WTC11 (cell line): ENCODE measurements around the gene THSD7B. TPM values are rescaled to one million over a fixed set of nuclear protein-coding genes. Genes with fewer than 3 reads are reported as not detected.

Experiments used
- ATAC-seq: fragments of 200-7000 bp; cut with Tn5 transposase; 2 replicates; pipeline ENCODE4 v1.10.0; 2021; ENCODE audit warnings: mild to moderate bottlenecking, moderate library complexity
- CTCF ChIA-PET: fragments of 300-600 bp; sonication (Branson Sonifier 250); formaldehyde crosslinking; loops from one replicate; lab custom pipeline; 2021; ENCODE audit warnings: antibody characterized with exemption; lab: Charles Lee
- POLR2A ChIA-PET: fragments of 350-600 bp; sonication (Branson Sonifier 250); formaldehyde crosslinking; loops from one replicate; lab custom pipeline; 2021; ENCODE audit warnings: antibody characterized with exemption; lab: Charles Lee
- DNase-seq: peaks from one replicate; pipeline ENCODE4 v3.0.0; 2021; ENCODE audit warnings: low spot score
- H3K27ac Mint-ChIP-seq: 2 replicates; pipeline ENCODE4 v1.8.0; 2021; ENCODE audit warnings: mixed read lengths
- H3K27me3 Mint-ChIP-seq: 2 replicates; pipeline ENCODE4 v1.8.0; 2021; ENCODE audit warnings: low read depth, mild to moderate bottlenecking, moderate library complexity, mixed read lengths
- H3K36me3 Mint-ChIP-seq: 2 replicates; pipeline ENCODE4 v1.8.0; 2021; ENCODE audit warnings: mixed read lengths
- H3K4me1 Mint-ChIP-seq: 2 replicates; pipeline ENCODE4 v1.8.0; 2022; ENCODE audit warnings: mixed read lengths
- H3K4me3 Mint-ChIP-seq: 2 replicates; pipeline ENCODE4 v1.8.0; 2021; ENCODE audit warnings: mild to moderate bottlenecking, moderate library complexity, mixed read lengths
- H3K9me3 Mint-ChIP-seq: 2 replicates; pipeline ENCODE4 v1.8.0; 2021; ENCODE audit warnings: mixed read lengths
- ETV6 ChIP-seq: sonication (generic); formaldehyde crosslinking; IDR thresholded peaks from 2 replicates; pipeline ENCODE4 v1.8.1; 2022; ENCODE audit warnings: mild to moderate bottlenecking, missing genetic modification reagents
- HMGA2 ChIP-seq: fragments of 250-450 bp; sonication (Bioruptor Pico); IDR thresholded peaks from 2 replicates; pipeline ENCODE4 v1.4.0; 2021; ENCODE audit warnings: mild to moderate bottlenecking, moderate library complexity
- JUN ChIP-seq: sonication (generic); formaldehyde crosslinking; IDR thresholded peaks from 2 replicates; pipeline ENCODE4 v1.8.0; 2023; ENCODE audit warnings: mild to moderate bottlenecking, missing genetic modification reagents
- NFYB ChIP-seq: sonication (generic); formaldehyde crosslinking; conservative IDR thresholded peaks from 2 replicates; pipeline ENCODE4 v1.8.0; 2022; ENCODE audit warnings: low read depth, missing genetic modification reagents
- NR1H2 ChIP-seq: sonication (generic); formaldehyde crosslinking; IDR thresholded peaks from 2 replicates; pipeline ENCODE4 v1.9.0; 2021; ENCODE audit warnings: mild to moderate bottlenecking, moderate library complexity, missing genetic modification reagents
- SMAD3 ChIP-seq: sonication (generic); formaldehyde crosslinking; IDR thresholded peaks from 2 replicates; pipeline ENCODE4 v1.8.0; 2022; ENCODE audit warnings: missing genetic modification reagents, mild to moderate bottlenecking, borderline replicate concordance
- SMAD4 ChIP-seq: sonication (generic); formaldehyde crosslinking; IDR thresholded peaks from 2 replicates; pipeline ENCODE4 v1.8.0; 2022; ENCODE audit warnings: mild to moderate bottlenecking, missing genetic modification reagents
- SP1 ChIP-seq: sonication (generic); formaldehyde crosslinking; conservative IDR thresholded peaks from 2 replicates; pipeline ENCODE4 v1.8.1; 2022; ENCODE audit warnings: missing genetic modification reagents
- TEAD1 ChIP-seq: sonication (generic); formaldehyde crosslinking; IDR thresholded peaks from 2 replicates; pipeline ENCODE4 v1.8.0; 2022; ENCODE audit warnings: mild to moderate bottlenecking, missing genetic modification reagents
- total RNA-seq: library from RNA; stranded (reverse); gene quantifications from 3 replicates; pipeline ENCODE4 v1.2.3, GENCODE V29; 2021
- TF ChIP-seq, protein P1 (sequence below): sonication (generic); formaldehyde crosslinking; IDR thresholded peaks from 2 replicates; pipeline ENCODE4 v1.8.0; 2023; ENCODE audit warnings: missing genetic modification reagents, mild to moderate bottlenecking, borderline replicate concordance
- TF ChIP-seq, protein P2 (sequence below): sonication (generic); formaldehyde crosslinking; IDR thresholded peaks from 2 replicates; pipeline ENCODE4 v1.8.1; 2023; ENCODE audit warnings: mild to moderate bottlenecking, moderate library complexity, missing genetic modification reagents
- TF ChIP-seq, protein P3 (sequence below): sonication (generic); formaldehyde crosslinking; IDR thresholded peaks from 2 replicates; pipeline ENCODE4 v1.8.1; 2022; ENCODE audit warnings: low read depth, mild to moderate bottlenecking, moderate library complexity, missing genetic modification reagents, borderline replicate concordance
- TF ChIP-seq, protein P4 (sequence below): fragments of 200-600 bp; IDR thresholded peaks from 2 replicates; pipeline ENCODE4 v1.8.0; 2022; ENCODE audit warnings: antibody characterized with exemption
- TF ChIP-seq, protein P5 (sequence below): sonication (generic); formaldehyde crosslinking; IDR thresholded peaks from 2 replicates; pipeline ENCODE4 v1.8.0; 2022; ENCODE audit warnings: mild to moderate bottlenecking, missing genetic modification reagents
- TF ChIP-seq, protein P6 (sequence below): sonication (generic); formaldehyde crosslinking; IDR thresholded peaks from 2 replicates; pipeline ENCODE4 v1.8.1; 2022; ENCODE audit warnings: missing genetic modification reagents, borderline replicate concordance

The THSD7B gene
- total RNA-seq, 1 experiment from 2014 or later, result 2.9 TPM

DNA sequence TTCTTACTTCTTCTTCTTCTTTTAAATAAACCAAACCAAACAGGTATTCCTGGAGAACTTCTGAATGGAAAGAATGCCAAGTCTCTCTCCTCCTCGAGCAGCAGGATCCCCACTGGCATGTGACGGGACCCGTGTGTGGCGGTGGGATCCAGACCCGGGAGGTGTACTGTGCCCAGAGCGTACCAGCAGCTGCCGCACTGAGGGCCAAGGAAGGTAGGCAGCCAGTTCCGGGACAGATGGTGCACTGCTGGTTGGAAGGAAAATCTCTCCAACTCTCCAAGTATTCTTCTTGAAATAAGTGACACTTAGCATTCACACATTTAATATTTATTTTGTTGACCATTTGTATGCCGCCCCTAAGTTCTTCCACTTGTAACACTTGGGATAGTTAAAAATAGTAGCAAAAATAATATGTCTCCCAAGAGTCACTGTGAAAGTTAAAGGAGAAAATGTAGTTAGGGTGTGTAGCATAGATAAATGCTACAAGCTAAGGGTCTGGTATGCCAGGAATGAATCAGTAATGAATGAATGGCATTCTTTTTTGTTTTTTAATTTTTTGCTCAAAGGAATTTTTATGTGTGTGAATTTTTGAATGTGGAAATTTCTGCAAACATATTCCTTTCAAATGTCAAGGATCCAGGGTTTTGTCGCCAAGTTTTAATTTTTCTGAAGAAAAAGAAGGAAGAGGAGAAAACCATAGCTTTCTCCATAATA is 349.9 kb downstream of the THSD7B start:
- peaks cover 7% of the 10 kb centered on the region for H3K4me1 Mint-ChIP-seq
- POLR2A ChIA-PET, result no interaction called here
- H3K36me3 Mint-ChIP-seq, result no peaks in the 10 kb centered on the region
- no peaks in the 10 kb centered on the region for H3K27me3 Mint-ChIP-seq
- no peak overlapping the region for H3K27ac Mint-ChIP-seq
- no peak; the same call in 1 of the 2 replicates for ATAC-seq
- TF ChIP-seq ETV6 (CRISPR knock-in tag) (no peak), NR1H2 (CRISPR knock-in tag) (no peak), SP1 (no peak), JUN (no peak), HMGA2 (CRISPR knock-in tag) (no peak), SMAD3 (no peak)
- TF ChIP-seq, protein P1, sequence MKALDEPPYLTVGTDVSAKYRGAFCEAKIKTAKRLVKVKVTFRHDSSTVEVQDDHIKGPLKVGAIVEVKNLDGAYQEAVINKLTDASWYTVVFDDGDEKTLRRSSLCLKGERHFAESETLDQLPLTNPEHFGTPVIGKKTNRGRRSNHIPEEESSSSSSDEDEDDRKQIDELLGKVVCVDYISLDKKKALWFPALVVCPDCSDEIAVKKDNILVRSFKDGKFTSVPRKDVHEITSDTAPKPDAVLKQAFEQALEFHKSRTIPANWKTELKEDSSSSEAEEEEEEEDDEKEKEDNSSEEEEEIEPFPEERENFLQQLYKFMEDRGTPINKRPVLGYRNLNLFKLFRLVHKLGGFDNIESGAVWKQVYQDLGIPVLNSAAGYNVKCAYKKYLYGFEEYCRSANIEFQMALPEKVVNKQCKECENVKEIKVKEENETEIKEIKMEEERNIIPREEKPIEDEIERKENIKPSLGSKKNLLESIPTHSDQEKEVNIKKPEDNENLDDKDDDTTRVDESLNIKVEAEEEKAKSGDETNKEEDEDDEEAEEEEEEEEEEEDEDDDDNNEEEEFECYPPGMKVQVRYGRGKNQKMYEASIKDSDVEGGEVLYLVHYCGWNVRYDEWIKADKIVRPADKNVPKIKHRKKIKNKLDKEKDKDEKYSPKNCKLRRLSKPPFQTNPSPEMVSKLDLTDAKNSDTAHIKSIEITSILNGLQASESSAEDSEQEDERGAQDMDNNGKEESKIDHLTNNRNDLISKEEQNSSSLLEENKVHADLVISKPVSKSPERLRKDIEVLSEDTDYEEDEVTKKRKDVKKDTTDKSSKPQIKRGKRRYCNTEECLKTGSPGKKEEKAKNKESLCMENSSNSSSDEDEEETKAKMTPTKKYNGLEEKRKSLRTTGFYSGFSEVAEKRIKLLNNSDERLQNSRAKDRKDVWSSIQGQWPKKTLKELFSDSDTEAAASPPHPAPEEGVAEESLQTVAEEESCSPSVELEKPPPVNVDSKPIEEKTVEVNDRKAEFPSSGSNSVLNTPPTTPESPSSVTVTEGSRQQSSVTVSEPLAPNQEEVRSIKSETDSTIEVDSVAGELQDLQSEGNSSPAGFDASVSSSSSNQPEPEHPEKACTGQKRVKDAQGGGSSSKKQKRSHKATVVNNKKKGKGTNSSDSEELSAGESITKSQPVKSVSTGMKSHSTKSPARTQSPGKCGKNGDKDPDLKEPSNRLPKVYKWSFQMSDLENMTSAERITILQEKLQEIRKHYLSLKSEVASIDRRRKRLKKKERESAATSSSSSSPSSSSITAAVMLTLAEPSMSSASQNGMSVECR (CRISPR knock-in tag), result no peak
- TF ChIP-seq, protein P2, sequence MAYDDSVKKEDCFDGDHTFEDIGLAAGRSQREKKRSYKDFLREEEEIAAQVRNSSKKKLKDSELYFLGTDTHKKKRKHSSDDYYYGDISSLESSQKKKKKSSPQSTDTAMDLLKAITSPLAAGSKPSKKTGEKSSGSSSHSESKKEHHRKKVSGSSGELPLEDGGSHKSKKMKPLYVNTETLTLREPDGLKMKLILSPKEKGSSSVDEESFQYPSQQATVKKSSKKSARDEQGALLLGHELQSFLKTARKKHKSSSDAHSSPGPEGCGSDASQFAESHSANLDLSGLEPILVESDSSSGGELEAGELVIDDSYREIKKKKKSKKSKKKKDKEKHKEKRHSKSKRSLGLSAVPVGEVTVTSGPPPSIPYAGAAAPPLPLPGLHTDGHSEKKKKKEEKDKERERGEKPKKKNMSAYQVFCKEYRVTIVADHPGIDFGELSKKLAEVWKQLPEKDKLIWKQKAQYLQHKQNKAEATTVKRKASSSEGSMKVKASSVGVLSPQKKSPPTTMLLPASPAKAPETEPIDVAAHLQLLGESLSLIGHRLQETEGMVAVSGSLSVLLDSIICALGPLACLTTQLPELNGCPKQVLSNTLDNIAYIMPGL, result no peak
- TF ChIP-seq, protein P3, sequence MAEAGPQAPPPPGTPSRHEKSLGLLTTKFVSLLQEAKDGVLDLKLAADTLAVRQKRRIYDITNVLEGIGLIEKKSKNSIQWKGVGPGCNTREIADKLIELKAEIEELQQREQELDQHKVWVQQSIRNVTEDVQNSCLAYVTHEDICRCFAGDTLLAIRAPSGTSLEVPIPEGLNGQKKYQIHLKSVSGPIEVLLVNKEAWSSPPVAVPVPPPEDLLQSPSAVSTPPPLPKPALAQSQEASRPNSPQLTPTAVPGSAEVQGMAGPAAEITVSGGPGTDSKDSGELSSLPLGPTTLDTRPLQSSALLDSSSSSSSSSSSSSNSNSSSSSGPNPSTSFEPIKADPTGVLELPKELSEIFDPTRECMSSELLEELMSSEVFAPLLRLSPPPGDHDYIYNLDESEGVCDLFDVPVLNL, result no peak
- TF ChIP-seq, protein P4, sequence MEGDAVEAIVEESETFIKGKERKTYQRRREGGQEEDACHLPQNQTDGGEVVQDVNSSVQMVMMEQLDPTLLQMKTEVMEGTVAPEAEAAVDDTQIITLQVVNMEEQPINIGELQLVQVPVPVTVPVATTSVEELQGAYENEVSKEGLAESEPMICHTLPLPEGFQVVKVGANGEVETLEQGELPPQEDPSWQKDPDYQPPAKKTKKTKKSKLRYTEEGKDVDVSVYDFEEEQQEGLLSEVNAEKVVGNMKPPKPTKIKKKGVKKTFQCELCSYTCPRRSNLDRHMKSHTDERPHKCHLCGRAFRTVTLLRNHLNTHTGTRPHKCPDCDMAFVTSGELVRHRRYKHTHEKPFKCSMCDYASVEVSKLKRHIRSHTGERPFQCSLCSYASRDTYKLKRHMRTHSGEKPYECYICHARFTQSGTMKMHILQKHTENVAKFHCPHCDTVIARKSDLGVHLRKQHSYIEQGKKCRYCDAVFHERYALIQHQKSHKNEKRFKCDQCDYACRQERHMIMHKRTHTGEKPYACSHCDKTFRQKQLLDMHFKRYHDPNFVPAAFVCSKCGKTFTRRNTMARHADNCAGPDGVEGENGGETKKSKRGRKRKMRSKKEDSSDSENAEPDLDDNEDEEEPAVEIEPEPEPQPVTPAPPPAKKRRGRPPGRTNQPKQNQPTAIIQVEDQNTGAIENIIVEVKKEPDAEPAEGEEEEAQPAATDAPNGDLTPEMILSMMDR, result no peak
- TF ChIP-seq, protein P5, sequence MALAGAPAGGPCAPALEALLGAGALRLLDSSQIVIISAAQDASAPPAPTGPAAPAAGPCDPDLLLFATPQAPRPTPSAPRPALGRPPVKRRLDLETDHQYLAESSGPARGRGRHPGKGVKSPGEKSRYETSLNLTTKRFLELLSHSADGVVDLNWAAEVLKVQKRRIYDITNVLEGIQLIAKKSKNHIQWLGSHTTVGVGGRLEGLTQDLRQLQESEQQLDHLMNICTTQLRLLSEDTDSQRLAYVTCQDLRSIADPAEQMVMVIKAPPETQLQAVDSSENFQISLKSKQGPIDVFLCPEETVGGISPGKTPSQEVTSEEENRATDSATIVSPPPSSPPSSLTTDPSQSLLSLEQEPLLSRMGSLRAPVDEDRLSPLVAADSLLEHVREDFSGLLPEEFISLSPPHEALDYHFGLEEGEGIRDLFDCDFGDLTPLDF (CRISPR knock-in tag), result no peak
- TF ChIP-seq, all 79 proteins: peak for 0
- H3K4me3 Mint-ChIP-seq, result no peak overlapping the region
- H3K9me3 Mint-ChIP-seq, result no peaks in the 10 kb centered on the region
- CTCF ChIA-PET, result interaction anchor here (2.7 kb wide), 1 partner anchor 58 kb away, joined by 7 read pairs; no protein-coding TSS in a partner anchor
- no peak for DNase-seq

DNA sequence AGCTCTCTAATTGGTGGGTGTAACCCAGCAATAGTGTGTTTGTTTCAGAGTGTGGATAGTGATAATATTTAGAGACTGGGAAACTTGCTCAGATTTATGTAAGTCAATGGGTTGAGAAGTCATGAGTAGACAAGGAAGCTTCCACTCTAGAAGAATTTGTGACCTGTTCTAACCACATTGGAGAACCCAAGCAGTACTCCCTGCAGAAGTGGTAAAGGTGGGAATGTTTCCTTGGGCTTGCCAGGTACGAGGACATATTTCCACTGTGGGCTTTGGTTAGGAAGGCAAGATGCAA is 350.4 kb downstream of the THSD7B start:
- no peak overlapping the region for H3K4me3 Mint-ChIP-seq
- ATAC-seq (no peak), DNase-seq (no peak)
- H3K27me3 Mint-ChIP-seq, result no peaks in the 10 kb centered on the region
- POLR2A ChIA-PET, result no interaction called here
- CTCF ChIA-PET, result interaction anchor here (2.7 kb wide), 1 partner anchor 58 kb away, joined by 7 read pairs; no protein-coding TSS in a partner anchor
- H3K36me3 Mint-ChIP-seq, result no peaks in the 10 kb centered on the region
- H3K27ac Mint-ChIP-seq, result no peak overlapping the region
- peaks cover 7% of the 10 kb centered on the region for H3K4me1 Mint-ChIP-seq
- TF ChIP-seq NR1H2 (CRISPR knock-in tag) (no peak), TEAD1 (CRISPR knock-in tag) (no peak), ETV6 (CRISPR knock-in tag) (no peak), NFYB (CRISPR knock-in tag) (no peak), SMAD4 (CRISPR knock-in tag) (no peak)
- TF ChIP-seq, protein P6, sequence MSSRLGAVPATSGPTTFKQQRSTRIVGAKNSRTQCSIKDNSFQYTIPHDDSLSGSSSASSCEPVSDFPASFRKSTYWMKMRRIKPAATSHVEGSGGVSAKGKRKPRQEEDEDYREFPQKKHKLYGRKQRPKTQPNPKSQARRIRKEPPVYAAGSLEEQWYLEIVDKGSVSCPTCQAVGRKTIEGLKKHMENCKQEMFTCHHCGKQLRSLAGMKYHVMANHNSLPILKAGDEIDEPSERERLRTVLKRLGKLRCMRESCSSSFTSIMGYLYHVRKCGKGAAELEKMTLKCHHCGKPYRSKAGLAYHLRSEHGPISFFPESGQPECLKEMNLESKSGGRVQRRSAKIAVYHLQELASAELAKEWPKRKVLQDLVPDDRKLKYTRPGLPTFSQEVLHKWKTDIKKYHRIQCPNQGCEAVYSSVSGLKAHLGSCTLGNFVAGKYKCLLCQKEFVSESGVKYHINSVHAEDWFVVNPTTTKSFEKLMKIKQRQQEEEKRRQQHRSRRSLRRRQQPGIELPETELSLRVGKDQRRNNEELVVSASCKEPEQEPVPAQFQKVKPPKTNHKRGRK, result no peak
- no peaks in the 10 kb centered on the region for H3K9me3 Mint-ChIP-seq
